OCI-M1 (cell line): Measurements from ENCODE around the gene RDH13.
"Not testable (repeated sequence)": the region's sequence is repeated elsewhere in the genome, so short reads cannot be mapped to it uniquely, and the experiment has no call there.

Experiments used
- DNase-seq: peaks from one replicate; lab custom pipeline; 2025; lab: John Stamatoyannopoulos, UW

RDH13 gene

GRCh38 chr19:55014714-55015113, 48.2 kb downstream of the RDH13 start:
- no peak for DNase-seq

GRCh38 chr19:55013596-55013995, 49.4 kb downstream of the RDH13 start:
- DNase-seq, result no peak

GRCh38 chr19:55012306-55012705, 50.6 kb downstream of the RDH13 start:
- no peak for DNase-seq

GRCh38 chr19:55010561-55010960, 52.4 kb downstream of the RDH13 start:
- DNase-seq, result not testable (repeated sequence)

- DNase-seq, result not testable (repeated sequence)
Measured at GRCh38 chr19:55008781-55009180, 54.2 kb downstream of the RDH13 start.

GRCh38 chr19:55008189-55008588, 54.8 kb downstream of the RDH13 start:
- not testable (repeated sequence) for DNase-seq

- DNase-seq, result not testable (repeated sequence)
Measured at GRCh38 chr19:55007537-55007936, 55.4 kb downstream of the RDH13 start.

GRCh38 chr19:55006795-55007194, 56.2 kb downstream of the RDH13 start:
- DNase-seq, result not testable (repeated sequence)

- peak; percentile 97 for DNase-seq
Measured at GRCh38 chr19:55005684-55006488, 57.1 kb downstream of the RDH13 start.

GRCh38 chr19:55000761-55001160, 62.2 kb downstream of the RDH13 start:
- no peak for DNase-seq

- not testable (repeated sequence) for DNase-seq
Measured at GRCh38 chr19:54998751-54999239, 64.2 kb downstream of the RDH13 start.

GRCh38 chr19:54995561-54995960, 67.4 kb downstream of the RDH13 start:
- DNase-seq, result no peak
